RWPE1 (cell line): ENCODE data around the gene MXRA5.

ENCODE experiments used
- CTCF ChIA-PET: fragments of 350-600 bp; sonication (Branson Sonifier 250); formaldehyde crosslinking; extraction: SDS; loops from one replicate; lab custom pipeline; 2021; lab: Yijun Ruan, JAX
- POLR2A ChIA-PET: fragments of 400-600 bp; formaldehyde crosslinking; extraction: SDS; loops from one replicate; lab custom pipeline; 2020; ENCODE audit warnings: antibody characterized with exemption; ENCODE audit not compliant: low non-redundant PET; lab: Yijun Ruan, JAX
- DNase-seq: peaks from one replicate; pipeline ENCODE4 v3.0.0; 2012; ENCODE audit warnings: low spot score
- H3K27ac ChIP-seq: fragments of 450-650 bp; 2 replicates; pipeline ENCODE4 v1.5.1; 2017
- CTCF ChIP-seq: fragments of 450-650 bp; conservative IDR thresholded peaks from 2 replicates; pipeline ENCODE4 v1.5.1; 2017; ENCODE audit warnings: low read depth, mild to moderate bottlenecking

Gene MXRA5

GRCh38 chrX:3271834-3272186 is 74.6 kb downstream of the MXRA5 start:
- CTCF ChIA-PET = interaction anchor here (0.6 kb wide), 1 partner anchor 154 kb away, joined by 3 read pairs; no protein-coding TSS in a partner anchor
- DNase-seq = peak; percentile 45
- no peak for TF ChIP-seq CTCF
- H3K27ac ChIP-seq = peak overlapping the region; percentile 92
- POLR2A ChIA-PET = no interaction called here

- ChIA-PET CTCF (interaction anchor here (0.6 kb wide), 1 partner anchor 153 kb away, joined by 3 read pairs; no protein-coding TSS in a partner anchor), POLR2A (no interaction called here)
- DNase-seq = peak; percentile 43
- no peak for TF ChIP-seq CTCF
- peak overlapping the region; percentile 92 for H3K27ac ChIP-seq
These were observed 75.1 kb downstream of the MXRA5 start for GRCh38 chrX:3271183-3271833.

- ChIA-PET POLR2A (no interaction called here), CTCF (no interaction called here)
- DNase-seq = peak; percentile 12
- TF ChIP-seq CTCF = no peak
- peak overlapping the region; percentile 38; the same call in 1 of the 2 replicates for H3K27ac ChIP-seq
These were observed 77.6 kb downstream of the MXRA5 start for GRCh38 chrX:3268829-3269228.

- POLR2A ChIA-PET = no interaction called here
- no peak for TF ChIP-seq CTCF
- DNase-seq = no peak
- CTCF ChIA-PET = interaction anchor here (1.6 kb wide), 1 partner anchor 285 kb away, joined by 5 read pairs; no protein-coding TSS in a partner anchor
- H3K27ac ChIP-seq = peak overlapping the region; percentile 57
These were observed 82.7 kb downstream of the MXRA5 start for GRCh38 chrX:3263681-3264126.

GRCh38 chrX:3262901-3263300 is 83.6 kb downstream of the MXRA5 start:
- TF ChIP-seq CTCF = no peak
- POLR2A ChIA-PET = no interaction called here
- CTCF ChIA-PET = interaction anchor here (1.6 kb wide), 1 partner anchor 286 kb away, joined by 5 read pairs; no protein-coding TSS in a partner anchor
- peak; percentile 37 for DNase-seq
- H3K27ac ChIP-seq = no peak overlapping the region
